HG02943 (cell line): ENCODE measurements around the gene MAST3.
"Not testable (repeated sequence)": the region's sequence is repeated elsewhere in the genome, so short reads cannot be mapped to it uniquely, and the experiment has no call there.

Source experiments
- ATAC-seq: cut with Tn5 transposase; IDR thresholded peaks from one replicate; pipeline ENCODE4 v1.9.1; 2021; ENCODE audit warnings: mild to moderate bottlenecking, low read depth, moderate library complexity; ENCODE audit not compliant: unreplicated experiment

The MAST3 gene

GRCh38 chr19:18085702-18086457, 11.7 kb upstream of the MAST3 start:
- ATAC-seq, result no peak

DNA sequence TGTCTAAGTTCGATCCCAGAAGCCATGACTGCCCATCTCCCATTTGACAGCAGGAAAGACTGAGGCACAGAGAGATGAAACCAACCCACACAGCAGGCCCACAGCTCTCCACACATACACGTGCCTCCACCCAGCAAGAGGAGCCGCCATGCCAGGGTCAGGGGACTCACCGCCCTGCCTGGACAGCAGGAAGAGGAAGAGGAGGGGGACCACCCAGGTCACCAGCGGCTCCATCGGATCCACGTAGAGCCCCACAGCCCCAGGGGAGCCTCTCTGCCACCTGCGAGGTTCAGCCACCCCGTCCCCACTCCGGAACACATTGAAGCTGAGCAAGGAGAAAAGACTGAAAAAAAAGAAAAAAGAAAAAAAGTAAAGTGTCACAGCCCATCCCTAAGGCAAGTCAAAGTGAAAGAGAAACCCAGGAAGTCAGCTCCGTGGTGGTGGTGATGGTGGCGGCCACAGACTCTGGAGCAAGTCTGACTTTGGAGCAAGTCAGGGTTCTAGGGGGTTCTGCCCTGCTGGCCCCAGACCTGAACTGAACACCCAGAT, 10.9 kb upstream of the MAST3 start, which contains the start of gene IL12RB1:
IL12RB1 (minus strand) TSS at position 345 of the 549 bp plus-strand sequence; CDS start at position 234, 111 bp downstream.
- no peak for ATAC-seq

DNA sequence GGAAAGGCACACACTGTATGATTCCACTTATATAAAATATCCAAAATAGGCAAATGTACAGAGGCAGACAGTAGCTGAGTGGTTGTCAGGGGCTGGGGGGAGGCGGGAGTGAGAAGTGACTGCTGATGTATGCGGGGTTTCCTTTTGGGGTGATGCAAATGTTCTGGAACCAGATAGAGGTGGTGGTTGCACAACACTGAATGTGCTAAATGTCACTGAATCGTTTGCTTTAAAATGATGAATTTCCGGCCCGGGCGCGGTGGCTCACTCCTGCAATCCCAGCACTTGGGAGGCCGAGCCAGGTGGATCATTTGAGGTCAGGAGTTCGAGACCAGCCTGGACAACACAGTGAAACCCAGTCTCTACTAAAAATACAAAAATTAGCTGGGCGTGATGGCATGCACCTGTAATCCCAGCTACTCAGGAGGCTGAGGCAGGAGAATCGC, 8.5 kb upstream of the MAST3 start:
- not testable (repeated sequence) for ATAC-seq

- no peak for ATAC-seq
These were observed 7.9 kb upstream of the MAST3 start for GRCh38 chr19:18089726-18090125.

DNA sequence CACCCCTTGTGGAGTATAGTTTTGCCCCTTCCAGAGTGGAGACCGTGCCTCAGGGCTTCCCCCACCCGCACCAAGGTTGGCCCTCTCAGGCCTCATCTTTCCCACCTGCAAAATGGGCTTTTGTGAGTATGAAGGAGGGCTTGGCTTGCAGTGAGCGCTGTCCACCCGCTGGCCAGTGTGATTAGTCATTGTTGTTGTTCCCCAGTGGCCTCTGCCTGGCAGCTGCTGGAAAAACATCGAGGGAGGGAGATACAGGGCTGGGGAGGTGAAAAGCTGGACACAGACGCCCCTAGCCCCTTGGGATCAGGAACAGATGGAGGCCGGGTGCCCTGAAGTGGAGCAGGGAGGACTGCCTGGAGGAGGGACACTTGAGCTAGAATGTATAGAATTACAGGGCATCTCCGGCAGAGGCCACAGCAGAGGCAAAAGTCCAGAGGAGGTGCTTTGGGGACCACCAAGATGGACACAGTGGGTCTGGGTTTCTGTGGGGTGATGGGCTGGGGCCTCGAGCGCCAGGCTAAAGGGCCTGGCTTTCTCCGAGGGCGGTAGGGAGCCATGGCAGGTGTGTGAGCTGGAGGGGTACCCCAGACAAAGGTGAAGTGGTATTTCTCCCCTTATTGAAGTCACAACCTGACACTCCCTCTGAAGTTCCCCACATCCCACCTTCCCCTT, 6.9 kb upstream of the MAST3 start:
- ATAC-seq, result no peak

DNA sequence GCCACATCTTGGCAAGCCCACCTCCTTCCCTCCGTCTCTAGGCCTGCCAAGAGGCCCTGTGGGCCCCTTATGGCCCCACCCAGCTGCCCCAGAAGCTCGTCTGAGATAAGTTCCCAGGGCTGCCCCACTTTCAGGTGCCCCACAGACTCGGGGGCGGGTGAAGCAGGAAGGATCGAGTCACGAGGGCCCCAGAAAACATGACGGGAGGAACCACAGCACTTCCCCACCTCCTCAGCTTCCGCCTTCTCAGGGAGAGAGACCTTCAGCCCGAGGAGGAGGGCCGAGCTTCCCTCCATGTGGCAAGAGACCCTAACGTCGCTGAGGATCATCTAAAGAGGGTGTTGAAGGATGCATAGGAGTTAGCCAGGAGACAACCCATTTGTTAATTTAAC, 6.4 kb upstream of the MAST3 start:
- ATAC-seq, result no peak

- no peak for ATAC-seq
These were observed 4.0 kb upstream of the MAST3 start for GRCh38 chr19:18093439-18094161.

GRCh38 chr19:18096258-18096657, 1.3 kb upstream of the MAST3 start:
- ATAC-seq, result no peak

DNA sequence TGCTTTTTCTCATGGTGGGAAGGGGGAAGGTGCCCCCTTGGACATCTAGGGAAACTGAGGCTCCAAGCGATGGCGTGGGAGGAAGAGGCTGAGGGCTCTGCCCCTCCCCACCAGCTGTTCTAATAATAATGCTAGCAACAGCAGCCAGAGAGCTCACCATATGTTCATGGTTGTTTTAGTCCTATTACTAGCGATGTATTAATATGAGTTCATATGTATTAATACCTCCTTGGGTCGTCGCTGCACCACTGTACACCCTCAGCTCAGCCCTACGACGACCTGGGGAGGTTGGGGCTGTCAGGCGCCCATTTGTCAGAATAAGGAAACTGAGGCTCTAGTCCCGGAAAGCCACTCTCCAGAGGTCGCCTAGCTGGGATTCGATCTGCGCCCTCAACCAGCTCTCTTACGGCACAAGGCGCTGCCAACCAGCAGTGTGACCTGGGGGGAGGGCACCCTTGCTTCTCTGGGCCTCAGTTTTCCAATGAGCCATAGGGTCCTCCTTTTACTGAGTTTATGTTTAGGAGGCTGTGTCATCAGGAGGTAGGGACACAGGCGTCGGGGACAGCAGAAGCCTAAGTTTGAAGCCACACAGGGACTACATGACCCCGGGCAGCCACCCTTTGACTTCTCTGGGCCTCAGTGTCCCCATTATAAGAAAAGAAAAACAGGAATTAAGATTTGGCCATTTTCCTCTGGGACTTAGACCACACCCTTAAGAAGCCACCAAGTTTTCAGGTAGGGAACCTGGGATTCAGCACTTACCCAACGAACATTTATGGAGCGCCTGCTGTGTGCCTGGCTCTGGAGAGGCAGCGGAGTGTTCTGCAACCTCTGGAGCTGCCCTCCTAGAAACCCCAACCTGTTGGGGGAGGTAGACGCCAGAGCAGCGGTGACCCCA, 664 bp downstream of the MAST3 start:
- no peak for ATAC-seq

GRCh38 chr19:18098891-18099622, 1.5 kb downstream of the MAST3 start:
- peak; percentile 57 for ATAC-seq

GRCh38 chr19:18099623-18099995, 2.0 kb downstream of the MAST3 start:
- no peak for ATAC-seq

- no peak for ATAC-seq
These were observed 3.1 kb downstream of the MAST3 start for GRCh38 chr19:18100710-18101109.

- no peak for ATAC-seq
These were observed 3.7 kb downstream of the MAST3 start for GRCh38 chr19:18101268-18101667.

DNA sequence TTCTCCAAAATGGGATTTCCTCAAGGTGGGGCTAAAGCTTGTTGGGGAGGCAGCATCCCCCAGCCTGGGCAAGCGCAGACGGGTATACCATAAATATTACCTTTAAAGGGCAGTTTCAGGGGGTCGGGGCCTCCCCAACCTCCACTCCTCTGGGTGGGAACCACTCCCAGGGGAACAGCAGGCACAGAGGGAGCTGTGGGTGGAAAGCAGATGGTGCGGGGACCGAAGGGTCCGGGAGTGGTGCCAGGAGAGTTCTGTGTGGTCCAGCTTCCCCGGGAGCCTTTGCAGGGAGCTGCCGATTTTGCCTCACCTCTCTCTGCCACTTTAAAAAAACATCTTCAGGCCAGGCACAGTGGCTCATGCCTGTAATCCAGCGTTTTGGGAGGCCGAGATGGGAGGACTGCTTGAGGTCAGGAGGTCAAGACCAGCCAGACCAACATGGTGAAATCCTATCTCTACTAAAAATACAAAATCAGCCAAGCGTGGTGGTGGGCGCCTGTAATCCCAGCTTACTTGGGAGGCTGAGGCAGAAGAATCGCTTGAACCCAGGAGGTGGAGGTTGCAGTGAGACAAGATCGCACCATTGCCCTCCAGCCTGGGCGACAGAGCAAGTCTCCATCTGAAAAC, 5.5 kb downstream of the MAST3 start:
- ATAC-seq, result no peak

- no peak for ATAC-seq
These were observed 7.2 kb downstream of the MAST3 start for GRCh38 chr19:18104793-18105131.

DNA sequence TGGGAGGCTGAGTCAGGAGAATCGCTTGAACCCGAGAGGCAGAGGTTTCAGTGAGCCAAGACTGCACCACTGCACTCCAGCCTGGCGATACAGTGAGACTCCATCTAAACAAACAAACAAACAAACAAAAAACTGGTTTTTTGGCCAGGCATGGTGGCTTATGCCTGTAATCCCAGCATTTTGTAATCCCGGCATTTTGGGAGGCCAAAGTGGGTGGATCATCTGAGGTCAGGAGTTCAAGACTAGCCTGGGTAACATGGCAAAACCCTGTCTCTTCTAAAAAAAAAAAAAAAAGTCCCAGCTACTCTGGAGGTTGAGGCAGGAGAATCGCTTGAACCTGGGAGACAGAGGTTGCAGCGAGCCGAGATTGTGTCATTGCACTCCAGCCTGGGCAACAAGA, 7.7 kb downstream of the MAST3 start:
- not testable (repeated sequence) for ATAC-seq

DNA sequence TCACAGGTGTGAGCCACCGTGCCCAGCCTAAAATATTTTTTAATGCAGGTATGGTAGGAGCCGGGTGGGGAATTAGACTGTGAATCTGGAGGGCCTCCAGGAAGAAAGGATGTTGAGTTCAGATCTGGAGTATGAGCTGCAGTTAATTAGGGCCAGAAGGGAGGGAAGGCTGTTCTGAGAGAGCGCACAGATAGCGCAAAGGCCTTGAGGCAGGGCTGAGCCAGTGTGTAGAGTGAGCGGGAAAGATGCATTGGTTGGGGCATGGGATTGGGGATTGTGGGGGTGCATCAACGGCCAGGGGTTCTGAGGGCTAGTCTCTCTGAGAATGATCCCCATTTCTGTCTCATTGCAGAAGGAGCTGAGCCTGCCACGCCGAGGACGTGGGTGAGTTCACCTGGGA, 9.7 kb downstream of the MAST3 start:
- no peak for ATAC-seq

DNA sequence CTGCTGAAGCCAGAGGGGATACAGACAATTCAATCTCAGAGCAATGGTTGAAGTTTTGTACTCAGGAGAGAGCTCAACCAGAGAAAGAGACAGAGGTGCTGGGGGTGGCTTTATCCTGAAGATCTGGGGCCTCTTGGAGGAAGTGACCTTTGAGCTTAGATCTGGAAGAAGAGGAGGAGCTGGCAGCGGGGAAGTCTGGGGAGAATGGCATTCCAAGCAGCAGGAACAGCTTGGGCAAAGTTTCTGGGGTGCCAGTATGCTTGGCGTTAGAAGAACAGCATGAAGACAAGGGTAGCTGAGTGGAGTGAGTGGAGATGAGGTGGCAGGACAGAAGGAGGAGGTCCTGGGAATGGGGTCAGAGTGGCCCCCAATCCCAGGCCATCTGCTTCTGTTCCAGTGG, 11.3 kb downstream of the MAST3 start:
- ATAC-seq, result no peak

DNA sequence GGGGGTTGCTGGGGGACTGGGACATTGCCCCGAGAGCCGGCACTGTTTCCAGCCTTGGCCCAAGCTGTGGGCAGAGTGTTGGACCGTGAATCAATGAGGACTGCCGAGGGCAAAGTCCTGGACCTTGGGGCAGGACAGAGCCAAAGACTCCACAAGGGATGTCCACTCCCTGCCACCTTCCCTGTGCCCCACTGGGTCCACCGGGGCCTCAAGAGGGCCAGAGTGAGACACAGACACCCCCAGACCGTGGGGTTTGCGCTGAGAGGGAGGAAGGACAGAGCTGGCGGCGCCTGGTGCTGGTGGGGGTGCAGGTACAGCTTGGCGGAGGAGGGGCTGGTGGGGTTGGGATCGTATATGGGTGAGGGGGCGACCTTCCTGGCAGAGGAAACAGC, 11.8 kb downstream of the MAST3 start:
- ATAC-seq, result no peak
